Fibroblast of lung (primary cell): Measurements from ENCODE around the gene MIGA2. TPM values are rescaled to one million over a fixed set of nuclear protein-coding genes. Genes with fewer than 3 reads are reported as not detected.

Experiments
- DNase-seq, 2 donors: peaks; one replicate each; pipeline versions ENCODE4 v3.0.0 to v3.0.0-alpha.2; 2010; ENCODE audit warnings: low read depth in 2 of 2
- H2AFZ ChIP-seq: 2 replicates; pipeline ENCODE4 v1.5.1; 2012; ENCODE audit warnings: low read length, control low read depth, inconsistent platforms
- H3K27ac ChIP-seq: 2 replicates; pipeline ENCODE4 v1.5.1; 2011; ENCODE audit warnings: low read length, control low read depth; ENCODE audit not compliant: insufficient read depth
- H3K27me3 ChIP-seq: 2 replicates; pipeline ENCODE4 v1.5.1; 2011; ENCODE audit warnings: mild to moderate bottlenecking, low read length; ENCODE audit not compliant: control insufficient read depth, insufficient read depth
- H3K36me3 ChIP-seq: 2 replicates; pipeline ENCODE4 v1.5.1; 2011; ENCODE audit warnings: low read length; ENCODE audit not compliant: control insufficient read depth, insufficient read depth
- H3K4me1 ChIP-seq: 2 replicates; pipeline ENCODE4 v1.5.1; 2011; ENCODE audit warnings: low read length; ENCODE audit not compliant: control insufficient read depth, insufficient read depth; ENCODE audit errors: extremely low read depth
- H3K4me2 ChIP-seq: 2 replicates; pipeline ENCODE4 v1.5.1; 2011; ENCODE audit warnings: low read length, control low read depth; ENCODE audit not compliant: insufficient read depth; ENCODE audit errors: extremely low read depth
- H3K4me3 ChIP-seq, 4 experiments: fragments of 200-600 bp in 1 of 4; sonication (generic) in 1 of 4; replicated peaks in 1 of 4; 2 replicates each; pipeline ENCODE4 v1.5.1; 2011 to 2016; ENCODE audit warnings: low read length in 4 of 4, low read depth in 3 of 4, mild to moderate bottlenecking in 3 of 4, control low read depth in 2 of 4, inconsistent platforms in 1 of 4, mixed read lengths in 1 of 4; ENCODE audit not compliant: insufficient read depth in 1 of 4; ENCODE audit errors: control extremely low read depth in 1 of 4
- H3K79me2 ChIP-seq: 2 replicates; pipeline ENCODE4 v1.5.1; 2012; ENCODE audit warnings: mild to moderate bottlenecking, low read length, inconsistent platforms; ENCODE audit not compliant: control insufficient read depth, insufficient read depth
- H3K9ac ChIP-seq: 2 replicates; pipeline ENCODE4 v1.5.1; 2011; ENCODE audit warnings: mild to moderate bottlenecking, low read length, control low read depth; ENCODE audit not compliant: insufficient read depth
- H3K9me3 ChIP-seq: 2 replicates; pipeline ENCODE4 v1.5.1; 2012; ENCODE audit warnings: low read depth, low read length; ENCODE audit not compliant: control insufficient read depth, insufficient read depth
- H4K20me1 ChIP-seq: 2 replicates; pipeline ENCODE4 v1.5.1; 2011; ENCODE audit warnings: low read length; ENCODE audit not compliant: control insufficient read depth, insufficient read depth; ENCODE audit errors: extremely low read depth
- EZH2 ChIP-seq: IDR thresholded peaks from 2 replicates; pipeline ENCODE4 v1.5.1; 2012; ENCODE audit warnings: low read length, control low read depth, mild to moderate bottlenecking; ENCODE audit errors: missing control alignments
- polyA plus RNA-seq, 2 donors: library from polyadenylated mRNA; depleted of rRNA in 1 of 2; stranded (reverse) in 1 of 2; unstranded in 1 of 2; fragments of >200 nt; gene quantifications; 2 replicates each; pipeline ENCODE4 v1.2.1, GENCODE V29; 2011 to 2012; ENCODE audit warnings: missing spikeins in 1 of 2
- total RNA-seq: library from RNA; depleted of rRNA; stranded (reverse); fragments of >200 nt; gene quantifications from 2 replicates; pipeline ENCODE4 v1.2.1, GENCODE V29; 2014
- TF ChIP-seq, protein P1 (sequence below), 2 donors: IDR thresholded peaks in 1 of 2; conservative IDR thresholded peaks in 1 of 2; 1 replicate in 1 of 2; 2 replicates in 1 of 2; pipeline ENCODE4 v1.5.1; 2011 to 2012; ENCODE audit warnings: low read length in 2 of 2, control low read depth in 1 of 2, inconsistent platforms in 1 of 2, low read depth in 1 of 2, mild to moderate bottlenecking in 1 of 2

The MIGA2 gene
- total and polyA plus RNA-seq, 2 donors (not counting 1 experiment from before 2014, with no cell fraction given) = 9.8 to 23.3 TPM

- Histone ChIP-seq H2AFZ (no peak overlapping the region), H3K4me1 (peaks cover 9% of the 10 kb centered on the region), H3K9me3 (no peaks in the 10 kb centered on the region), H3K9ac (no peak overlapping the region), H3K36me3 (peaks cover 8% of the 10 kb centered on the region), H3K27ac (no peak overlapping the region), H3K4me2 (no peak overlapping the region), H3K79me2 (peaks cover 13% of the 10 kb centered on the region), H3K27me3 (no peaks in the 10 kb centered on the region), H4K20me1 (no peaks in the 10 kb centered on the region), H3K4me3 (no peak overlapping the region)
- no peak for DNase-seq
- no peak for TF ChIP-seq EZH2
- TF ChIP-seq, protein P1, sequence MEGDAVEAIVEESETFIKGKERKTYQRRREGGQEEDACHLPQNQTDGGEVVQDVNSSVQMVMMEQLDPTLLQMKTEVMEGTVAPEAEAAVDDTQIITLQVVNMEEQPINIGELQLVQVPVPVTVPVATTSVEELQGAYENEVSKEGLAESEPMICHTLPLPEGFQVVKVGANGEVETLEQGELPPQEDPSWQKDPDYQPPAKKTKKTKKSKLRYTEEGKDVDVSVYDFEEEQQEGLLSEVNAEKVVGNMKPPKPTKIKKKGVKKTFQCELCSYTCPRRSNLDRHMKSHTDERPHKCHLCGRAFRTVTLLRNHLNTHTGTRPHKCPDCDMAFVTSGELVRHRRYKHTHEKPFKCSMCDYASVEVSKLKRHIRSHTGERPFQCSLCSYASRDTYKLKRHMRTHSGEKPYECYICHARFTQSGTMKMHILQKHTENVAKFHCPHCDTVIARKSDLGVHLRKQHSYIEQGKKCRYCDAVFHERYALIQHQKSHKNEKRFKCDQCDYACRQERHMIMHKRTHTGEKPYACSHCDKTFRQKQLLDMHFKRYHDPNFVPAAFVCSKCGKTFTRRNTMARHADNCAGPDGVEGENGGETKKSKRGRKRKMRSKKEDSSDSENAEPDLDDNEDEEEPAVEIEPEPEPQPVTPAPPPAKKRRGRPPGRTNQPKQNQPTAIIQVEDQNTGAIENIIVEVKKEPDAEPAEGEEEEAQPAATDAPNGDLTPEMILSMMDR (conservative IDR thresholded peaks at IDR 0.05 in 1 of 2, IDR thresholded peaks at IDR 0.05 in 1 of 2; ENCODE audit: low read depth in 1 of 2, low read length in 2 of 2) = no peak
Measured at GRCh38 chr9:129040113-129040643, 3.8 kb downstream of the MIGA2 start.

DNA sequence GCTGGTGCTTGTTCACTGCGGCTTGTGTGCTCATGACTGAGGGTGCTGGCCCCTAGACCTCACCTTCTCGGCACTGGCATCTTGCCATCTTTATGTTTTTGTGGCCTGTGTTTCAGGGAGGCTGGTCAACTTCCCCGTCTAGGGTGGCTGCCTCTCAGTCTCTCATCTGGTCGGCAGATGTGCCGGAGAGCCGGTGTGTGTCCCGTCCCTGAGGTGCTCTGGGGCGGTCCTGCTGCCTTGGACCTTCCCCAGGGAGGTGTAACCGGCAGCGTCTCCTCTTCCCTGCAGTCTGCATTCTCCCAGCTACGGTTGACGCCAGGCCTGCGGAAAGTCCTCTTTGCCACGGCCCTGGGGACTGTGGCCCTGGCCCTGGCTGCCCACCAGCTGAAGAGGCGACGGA lies 5.6 kb downstream of the MIGA2 start:
- DNase-seq = no peak
- Histone ChIP-seq H3K79me2 (peaks cover 12% of the 10 kb centered on the region), H3K4me3 (no peak overlapping the region), H3K9ac (no peak overlapping the region), H3K4me2 (no peak overlapping the region), H3K4me1 (peaks cover 9% of the 10 kb centered on the region), H3K27ac (no peak overlapping the region), H3K27me3 (no peaks in the 10 kb centered on the region), H4K20me1 (no peaks in the 10 kb centered on the region), H2AFZ (no peak overlapping the region), H3K36me3 (peaks cover 8% of the 10 kb centered on the region), H3K9me3 (no peaks in the 10 kb centered on the region)
- no peak for TF ChIP-seq EZH2
- TF ChIP-seq, protein P1 (conservative IDR thresholded peaks at IDR 0.05 in 1 of 2, IDR thresholded peaks at IDR 0.05 in 1 of 2; ENCODE audit: low read depth in 1 of 2, low read length in 2 of 2) = no peak

DNA sequence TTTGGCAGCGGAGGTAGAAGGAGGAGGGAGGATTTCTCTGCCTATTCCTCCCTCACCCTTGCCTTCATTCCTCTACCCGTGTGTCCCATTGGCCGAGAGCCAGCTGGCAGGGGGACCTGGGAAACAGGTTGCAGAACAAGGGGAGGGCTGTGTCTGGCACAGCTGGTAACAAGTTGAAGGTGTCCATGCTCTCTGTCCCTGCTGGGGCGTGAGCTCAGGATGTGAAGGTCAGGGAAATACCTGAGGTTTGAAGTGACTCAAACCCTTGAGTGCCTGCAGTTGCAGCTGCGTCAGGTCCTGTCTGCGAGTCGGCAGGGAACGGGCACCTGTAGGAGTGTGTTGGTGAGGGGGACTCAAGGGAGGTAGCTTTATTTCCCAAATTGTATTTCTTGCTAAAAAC lies 16.2 kb downstream of the MIGA2 start:
- Histone ChIP-seq H3K27me3 (no peaks in the 10 kb centered on the region), H3K27ac (no peak overlapping the region), H3K36me3 (peaks cover 7% of the 10 kb centered on the region), H3K79me2 (no peaks in the 10 kb centered on the region), H2AFZ (no peak overlapping the region), H3K9me3 (no peaks in the 10 kb centered on the region), H3K4me2 (no peak overlapping the region), H3K4me1 (no peaks in the 10 kb centered on the region), H3K4me3 (no peak overlapping the region), H3K9ac (no peak overlapping the region), H4K20me1 (no peaks in the 10 kb centered on the region)
- DNase-seq = no peak
- TF ChIP-seq, protein P1 (conservative IDR thresholded peaks at IDR 0.05 in 1 of 2, IDR thresholded peaks at IDR 0.05 in 1 of 2; ENCODE audit: low read depth in 1 of 2, low read length in 2 of 2) = no peak
- no peak for TF ChIP-seq EZH2
